ENCODE data around the gene EVI5. TPM values are rescaled to one million over a fixed set of nuclear protein-coding genes. Genes with fewer than 3 reads are reported as not detected.
"Not testable (repeated sequence)": the region's sequence is repeated elsewhere in the genome, so short reads cannot be mapped to it uniquely, and the experiment has no call there.

EVI5 gene
- polyA plus RNA-seq, 3 donors = 7.6 to 19.4 (median 14.3) TPM

- no peak overlapping the region for H3K4me2 ChIP-seq (replicated peaks; ENCODE audit: extremely low read depth, low read length, poor library complexity, severe bottlenecking)
- H3K27ac ChIP-seq (ENCODE audit: low read depth in 1 of 2, low read length in 2 of 2) = peak overlapping the region in 1 of 2 donors; percentile 46
- Mint-ChIP-seq H3K36me3 (peaks cover 31 to 49% of the 10 kb centered on the region in 2 donors), H3K9me3 (peaks cover 0 to 11% (median 5%) of the 10 kb centered on the region in 7 donors), H3K27me3 (ENCODE audit: low read depth in 3 of 3) (no peaks in the 10 kb centered on the region), H3K4me1 (peaks cover 29% of the 10 kb centered on the region), H3K4me3 (no peak overlapping the region), H3K27ac (peak overlapping the region; percentile 25 to 73 (median 60))
- WGBS (ENCODE audit: insufficient coverage) = 0% methylated on average over 2 of the region's 4 CpGs
- H3K4me3 ChIP-seq (replicated peaks in 1 of 3; ENCODE audit: low read depth in 2 of 3, low read length in 3 of 3) = no peak overlapping the region
- peak; percentile 48 to 61 (median 58) for DNase-seq
- intact Hi-C loops (cut with micrococcal nuclease) = no loop called here
- H3K36me3 ChIP-seq (replicated peaks in 1 of 2; ENCODE audit: control insufficient read depth in 1 of 2, insufficient read depth in 2 of 2, low read length in 2 of 2) = peaks cover 3 to 31% of the 10 kb centered on the region in 2 donors
- no peak for TF ChIP-seq CTCF (IDR thresholded peaks at IDR 0.05)
- peaks cover 86% of the 10 kb centered on the region for H4K20me1 ChIP-seq (ENCODE audit: insufficient read depth, low read length)
- no peaks in the 10 kb centered on the region for H3K9me3 ChIP-seq (replicated peaks in 1 of 2; ENCODE audit: control insufficient read depth in 1 of 2, insufficient read depth in 1 of 2, low read length in 2 of 2)
- H3K27me3 ChIP-seq (ENCODE audit: control insufficient read depth in 2 of 2, insufficient read depth in 2 of 2, low read length in 2 of 2) = no peaks in the 10 kb centered on the region
- peaks cover 10 to 30% of the 10 kb centered on the region in 2 donors for H3K4me1 ChIP-seq (ENCODE audit: control insufficient read depth in 1 of 2, insufficient read depth in 2 of 2, low read length in 2 of 2)
- peaks cover 25% of the 10 kb centered on the region for H3K79me2 ChIP-seq (ENCODE audit: insufficient read depth, low read length)
- no peak overlapping the region for H3K9ac ChIP-seq (ENCODE audit: insufficient read depth, low read length, poor library complexity, severe bottlenecking)
- H2AFZ ChIP-seq (ENCODE audit: insufficient read depth, low read depth, low read length, poor library complexity, severe bottlenecking) = no peak overlapping the region
These were observed 56.2 kb downstream of the EVI5 start for GRCh38 chr1:92728697-92729096.

- intact Hi-C loops (cut with micrococcal nuclease); H3K4me3 Mint-ChIP-seq: not testable (repeated sequence)
These were observed 61.2 kb downstream of the EVI5 start for GRCh38 chr1:92723713-92724112.

More at GRCh38 chr1:92723713-92724112, 61.2 kb downstream of the EVI5 start:
- not testable (repeated sequence) for H3K27ac Mint-ChIP-seq; H2AFZ ChIP-seq (ENCODE audit: insufficient read depth, low read depth, low read length, poor library complexity, severe bottlenecking); H3K4me1 ChIP-seq (ENCODE audit: control insufficient read depth in 1 of 2, insufficient read depth in 2 of 2, low read length in 2 of 2); H3K9me3 ChIP-seq (replicated peaks in 1 of 2; ENCODE audit: control insufficient read depth in 1 of 2, insufficient read depth in 1 of 2, low read length in 2 of 2); H3K4me2 ChIP-seq (replicated peaks; ENCODE audit: extremely low read depth, low read length, poor library complexity, severe bottlenecking); DNase-seq; H3K27ac ChIP-seq (ENCODE audit: low read depth in 1 of 2, low read length in 2 of 2); H3K27me3 ChIP-seq (ENCODE audit: control insufficient read depth in 2 of 2, insufficient read depth in 2 of 2, low read length in 2 of 2); H3K9ac ChIP-seq (ENCODE audit: insufficient read depth, low read length, poor library complexity, severe bottlenecking); H3K4me3 ChIP-seq (replicated peaks in 1 of 3; ENCODE audit: low read depth in 2 of 3, low read length in 3 of 3); H3K27me3 Mint-ChIP-seq (ENCODE audit: low read depth in 3 of 3)
- peaks cover 18% of the 10 kb centered on the region for H3K79me2 ChIP-seq (ENCODE audit: insufficient read depth, low read length)
- H3K36me3 ChIP-seq (replicated peaks in 1 of 2; ENCODE audit: control insufficient read depth in 1 of 2, insufficient read depth in 2 of 2, low read length in 2 of 2) = peaks cover 0 to 23% of the 10 kb centered on the region in 2 donors
- Mint-ChIP-seq H3K4me1 (peaks cover 12% of the 10 kb centered on the region), H3K9me3 (peaks cover 4 to 24% (median 14%) of the 10 kb centered on the region in 7 donors), H3K36me3 (peaks cover 32 to 34% of the 10 kb centered on the region in 2 donors)
- WGBS (ENCODE audit: insufficient coverage) = 97% methylated on average over 5 of the region's 9 CpGs
- peaks cover 73% of the 10 kb centered on the region for H4K20me1 ChIP-seq (ENCODE audit: insufficient read depth, low read length)
